Limb (tissue), 2 donors: ENCODE measurements around the gene FEM1B.
"Not testable (repeated sequence)": the region's sequence is repeated elsewhere in the genome, so short reads cannot be mapped to it uniquely, and the experiment has no call there.

Experiments
- DNase-seq, 2 donors: peaks; one replicate each; pipeline ENCODE4 v3.0.0-alpha.2; 2016; ENCODE audit errors: extremely low spot score in 2 of 2

Gene FEM1B

DNA sequence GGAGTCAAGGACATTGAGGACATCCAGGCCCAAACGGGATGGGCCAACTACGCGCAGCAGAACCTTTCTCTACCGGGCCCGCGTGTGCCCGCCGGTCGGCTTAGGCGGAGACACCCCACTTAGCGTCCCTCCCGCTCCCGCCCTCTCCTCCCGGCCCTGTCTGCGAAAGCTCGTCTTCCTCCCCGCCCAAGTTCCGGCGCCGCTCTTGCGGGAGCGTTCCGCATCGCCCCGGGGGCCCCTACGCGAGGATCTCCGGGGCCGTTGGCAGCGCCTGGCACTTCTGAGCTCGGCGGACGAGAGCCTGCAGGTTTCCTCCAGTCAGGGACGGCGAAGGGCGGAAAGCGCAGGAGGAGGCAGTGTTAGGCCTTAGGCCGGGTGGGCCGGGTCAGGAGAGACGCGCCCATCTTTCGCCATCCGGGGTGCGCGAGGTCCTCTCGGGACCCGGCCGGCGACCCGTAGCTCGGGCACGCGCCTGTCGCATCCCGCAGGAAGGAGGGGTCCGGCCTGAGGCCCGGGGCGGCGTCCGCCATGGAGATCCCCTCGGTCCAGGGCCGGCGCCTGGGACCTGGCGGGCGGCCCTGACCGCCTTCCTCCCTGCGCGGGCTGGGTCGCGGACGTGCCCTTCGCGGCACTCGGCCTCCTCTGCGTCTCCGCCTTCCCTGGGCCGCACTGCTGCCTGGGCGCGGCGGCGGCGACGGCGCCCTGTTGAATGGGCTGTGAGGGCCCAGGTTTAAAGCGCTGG lies at the start of gene FEM1B:
Gene FEM1B (plus strand): TSS at position 143 of the 742 bp plus-strand sequence. CDS start 673 bp downstream, outside the sequence.
- peak; percentile 91 to 95 for DNase-seq

DNA sequence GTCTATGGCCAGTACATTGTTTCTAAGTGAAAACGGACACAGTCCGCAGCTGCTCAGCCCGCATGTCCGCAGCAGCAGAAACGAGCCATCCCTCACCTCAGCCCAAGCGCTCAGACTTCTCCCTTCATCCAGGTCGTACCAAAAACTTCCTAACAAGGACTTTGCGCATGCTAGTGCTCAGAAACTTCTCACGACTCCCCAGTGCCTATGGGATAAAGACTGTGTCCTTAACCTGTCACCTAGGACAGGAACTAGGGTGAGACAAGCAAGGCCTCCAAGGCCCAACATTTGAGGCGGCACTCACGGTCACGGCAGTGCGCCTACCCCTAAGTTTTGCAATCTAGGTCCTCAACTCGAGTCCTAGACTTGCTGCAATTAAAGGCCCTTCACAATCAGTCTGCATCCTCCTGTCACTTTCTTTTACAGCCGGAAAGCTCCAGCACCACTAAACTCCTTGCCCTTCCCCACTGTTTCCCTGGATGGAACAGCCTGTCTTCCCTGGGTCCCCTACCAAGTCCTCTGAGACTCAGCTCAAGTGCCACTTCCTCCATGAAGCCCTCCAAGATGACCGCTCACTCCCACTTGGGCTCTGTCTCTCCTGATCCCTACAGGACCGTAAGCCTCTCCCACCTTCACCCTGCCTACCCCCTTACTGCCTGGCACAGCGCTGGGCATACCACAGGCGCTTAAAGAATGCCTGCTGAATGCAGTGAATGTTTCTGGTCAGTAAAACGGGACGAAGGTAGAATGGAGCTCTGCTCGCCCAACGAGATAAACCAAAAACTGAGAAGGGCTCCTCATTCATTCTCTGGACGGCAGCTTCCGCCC lies 49.2 kb upstream of the FEM1B start:
- DNase-seq = no peak

DNA sequence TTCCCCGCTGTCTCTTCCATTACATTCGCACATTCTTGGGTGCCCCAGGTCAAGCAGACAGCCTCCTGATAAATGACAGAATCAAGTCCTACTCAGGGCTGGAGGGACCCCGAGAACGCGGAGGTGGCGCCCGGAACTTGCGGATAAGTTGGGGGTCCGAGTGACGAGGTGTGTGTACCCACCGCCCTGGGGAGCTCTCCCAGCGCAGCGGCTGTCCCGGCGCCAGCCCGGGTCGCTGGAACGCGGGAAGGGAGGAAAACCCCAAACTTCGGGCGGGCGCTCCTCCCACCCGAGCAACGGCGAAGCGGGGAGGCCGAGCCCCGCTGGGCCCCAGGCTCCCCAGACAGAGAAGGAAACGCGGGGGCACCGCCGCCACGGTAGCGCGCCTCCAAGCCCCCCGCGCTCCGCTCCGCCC lies 48.6 kb upstream of the FEM1B start:
- no peak for DNase-seq

DNA sequence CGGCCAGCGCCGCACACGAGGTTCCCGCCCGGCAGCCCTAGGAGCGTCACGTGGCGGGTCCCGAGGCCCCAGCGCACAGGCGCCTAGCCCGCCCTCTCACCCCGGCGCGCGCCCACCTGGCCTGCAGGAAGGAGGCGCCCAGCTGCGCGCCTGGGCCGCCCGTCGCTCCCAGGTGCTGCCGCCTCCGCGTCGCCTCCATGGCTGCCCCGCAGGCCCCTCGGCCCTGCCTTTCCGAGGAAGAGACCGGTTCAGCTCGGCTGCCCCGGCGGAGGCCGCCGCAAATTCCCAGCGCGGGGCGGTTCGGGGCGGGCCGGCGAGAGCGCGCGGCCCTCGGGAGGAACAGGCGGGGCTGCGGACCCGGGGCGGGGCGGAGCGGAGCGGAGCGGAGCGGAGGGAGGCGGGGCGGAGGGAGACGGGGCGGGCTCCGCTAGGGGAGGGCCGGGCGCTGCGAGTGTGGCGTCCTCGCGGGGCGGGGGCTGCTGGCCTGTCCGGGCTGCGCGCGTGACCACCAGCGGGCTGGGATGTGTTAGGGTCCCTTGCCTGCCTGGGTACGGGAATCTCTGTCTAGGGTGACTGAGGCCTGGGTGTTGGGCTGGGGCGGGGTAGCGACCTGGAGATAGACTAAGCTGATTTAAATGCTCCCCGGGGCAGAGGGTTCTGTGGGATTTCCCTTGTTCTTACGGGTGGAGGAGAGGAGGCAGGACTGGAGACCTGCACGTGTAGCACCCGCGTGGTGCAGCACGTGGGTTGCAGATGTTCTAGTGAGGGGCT lies 48.0 kb upstream of the FEM1B start, which contains the start of gene CLN6:
Gene CLN6 (minus strand): TSS at position 343 of the 771 bp plus-strand sequence. CDS start 144 bp downstream, at position 199.
- peak; percentile 70 to 92 for DNase-seq

DNA sequence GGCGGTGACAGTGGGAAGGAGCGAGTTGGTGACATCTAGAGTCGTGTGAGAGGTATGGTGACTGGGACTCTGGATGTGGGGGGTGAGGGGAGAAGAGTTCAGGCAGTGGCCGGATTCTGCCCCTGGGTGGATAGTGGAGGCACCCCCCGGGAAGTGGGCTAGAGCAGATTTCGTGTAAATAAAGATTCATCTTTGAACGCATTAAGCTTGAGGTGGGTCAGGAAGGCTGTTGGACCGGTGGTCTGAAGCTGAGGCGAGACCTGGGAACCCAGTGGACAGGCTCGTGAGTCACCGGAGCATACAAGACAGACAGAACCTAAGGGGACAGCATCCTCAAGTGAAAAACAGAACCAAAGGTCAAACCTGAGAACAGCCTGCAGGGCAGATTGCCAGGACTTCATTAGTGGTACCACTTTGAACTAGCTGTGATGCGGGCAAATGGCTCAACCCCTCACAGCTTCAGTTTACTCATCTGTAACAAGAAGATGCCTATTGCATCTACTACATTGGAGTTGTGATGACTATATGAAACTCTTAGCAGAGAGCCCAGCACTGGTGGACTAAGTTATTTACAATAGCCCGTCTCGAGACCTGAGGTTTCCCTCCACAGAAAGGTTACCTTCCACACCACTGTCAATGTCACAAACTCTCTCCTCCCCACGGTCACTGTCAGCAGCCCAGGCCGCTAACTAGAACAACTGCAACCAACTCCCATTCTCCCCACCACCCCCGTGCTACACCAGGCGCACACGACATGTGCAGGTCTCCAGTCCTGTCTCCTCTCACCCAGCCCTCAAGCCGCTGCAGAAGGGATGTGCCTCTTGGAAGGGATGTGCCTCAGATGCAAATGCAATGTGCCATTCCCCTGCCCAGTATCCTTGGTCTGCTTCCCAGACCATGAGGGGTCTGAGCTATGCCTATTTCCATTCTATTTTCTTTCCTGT lies 47.1 kb upstream of the FEM1B start:
- peak in 1 of 2 donors; percentile 32 for DNase-seq

DNA sequence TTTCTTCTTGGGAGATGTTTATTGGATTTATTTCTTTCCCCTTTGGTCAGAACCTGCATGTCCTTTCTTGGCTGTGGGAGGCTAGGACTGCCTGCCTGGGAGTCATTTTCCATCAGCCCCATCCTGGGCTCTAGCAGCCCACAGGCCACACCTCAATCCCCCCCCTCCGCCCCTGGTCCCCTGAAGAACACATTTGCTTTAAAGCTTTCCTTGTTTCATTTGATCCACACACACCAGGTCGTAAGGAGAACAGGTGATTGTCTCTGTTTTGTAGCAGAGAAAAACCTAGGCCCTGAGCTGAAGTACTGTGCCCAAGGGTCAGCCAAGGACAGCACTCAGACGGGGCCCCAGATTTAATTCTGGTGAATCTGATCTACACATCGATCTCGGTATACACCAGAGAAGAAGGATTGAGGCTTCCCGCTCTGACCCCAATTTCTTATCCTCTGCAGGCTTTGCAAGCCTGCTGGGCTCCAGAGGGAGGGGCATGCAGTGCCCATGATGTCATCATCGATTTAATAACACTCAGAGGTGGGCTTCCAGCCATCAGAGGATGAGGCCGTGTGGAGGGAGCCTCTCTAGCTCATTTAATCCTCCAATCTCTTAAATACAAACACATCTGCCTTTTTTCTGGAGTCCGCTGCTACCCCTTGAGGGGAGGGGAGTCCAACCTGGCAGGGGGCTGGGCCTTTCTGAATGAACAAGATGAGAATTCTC lies 46.3 kb upstream of the FEM1B start:
- no peak for DNase-seq

DNA sequence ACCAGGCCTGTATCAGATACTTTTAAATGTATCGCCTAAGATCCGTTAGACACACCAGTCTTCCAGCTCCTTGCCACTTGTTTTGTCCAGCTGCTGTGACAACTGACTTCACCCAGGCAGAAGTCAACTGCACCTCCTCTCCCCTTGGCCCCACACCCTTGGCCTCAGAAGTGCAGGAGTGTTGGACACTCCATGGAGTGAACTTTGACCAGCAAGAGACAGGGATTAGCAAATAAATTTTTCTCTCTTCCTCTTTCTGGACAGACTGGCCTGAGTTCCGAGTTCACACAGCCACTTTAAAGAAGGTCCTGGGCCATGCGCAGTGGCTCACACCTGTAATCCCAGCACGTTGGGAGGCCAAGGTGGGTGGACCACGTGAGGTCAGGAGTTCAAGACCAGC lies 45.1 kb upstream of the FEM1B start:
- DNase-seq = no peak

DNA sequence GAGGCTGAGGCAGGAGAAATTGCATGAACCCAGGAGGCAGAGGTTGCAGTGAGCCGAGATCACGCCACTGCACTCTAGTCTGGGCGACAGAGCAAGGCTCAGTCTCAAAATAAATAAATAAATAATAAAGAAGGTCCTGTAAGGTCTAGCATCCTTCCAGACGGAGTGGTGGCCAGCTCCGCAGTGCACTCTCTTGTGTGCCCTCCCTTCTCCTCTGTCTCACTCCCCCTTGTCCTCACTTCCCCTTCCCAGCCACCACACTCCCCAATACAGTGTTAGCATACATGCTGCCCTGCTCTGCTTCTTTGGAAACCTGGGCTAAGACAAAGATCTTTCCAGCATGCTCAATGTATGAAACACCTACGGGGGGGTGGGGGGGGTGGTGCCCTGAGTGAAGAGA lies 44.6 kb upstream of the FEM1B start:
- DNase-seq = no peak

DNA sequence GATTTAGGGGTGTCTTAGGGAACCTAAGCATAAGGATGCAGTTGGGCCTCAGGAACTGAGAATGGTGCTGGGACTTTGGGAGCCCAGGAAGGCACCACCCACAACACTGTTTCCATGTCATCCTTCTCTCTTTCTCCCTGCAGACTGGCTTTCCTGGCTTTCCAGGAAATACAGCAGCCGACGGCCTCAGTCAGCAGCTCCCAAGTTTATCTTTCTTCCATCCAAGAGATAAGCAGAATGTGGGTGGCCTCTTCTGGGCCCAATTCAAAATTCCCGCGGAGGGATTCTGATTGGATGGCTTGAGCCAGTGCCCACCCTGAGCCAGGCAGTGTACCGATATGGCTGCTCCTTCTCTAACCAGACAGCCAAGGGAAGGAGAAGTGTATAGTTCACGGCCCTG lies 43.5 kb upstream of the FEM1B start:
- no peak for DNase-seq

DNA sequence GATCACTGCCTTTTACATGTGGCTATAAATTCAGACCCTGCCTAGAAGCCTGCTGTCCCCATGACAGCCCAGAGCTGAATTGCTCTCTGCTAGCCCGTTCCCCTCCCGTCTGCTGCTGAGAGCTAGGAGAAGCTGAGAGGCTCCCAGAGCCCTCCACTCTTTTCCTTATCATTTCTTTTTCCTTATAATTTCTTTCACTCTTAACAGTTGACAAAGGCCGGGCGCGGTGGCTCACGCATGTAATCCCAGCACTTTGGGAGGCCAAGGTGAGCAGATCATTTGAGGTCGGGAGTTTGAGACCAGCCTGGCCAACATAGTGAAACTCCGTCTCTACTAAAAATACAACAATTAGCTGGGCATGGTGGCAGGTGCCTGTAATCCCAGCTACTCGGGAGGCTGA lies 43.0 kb upstream of the FEM1B start:
- DNase-seq = not testable (repeated sequence)

DNA sequence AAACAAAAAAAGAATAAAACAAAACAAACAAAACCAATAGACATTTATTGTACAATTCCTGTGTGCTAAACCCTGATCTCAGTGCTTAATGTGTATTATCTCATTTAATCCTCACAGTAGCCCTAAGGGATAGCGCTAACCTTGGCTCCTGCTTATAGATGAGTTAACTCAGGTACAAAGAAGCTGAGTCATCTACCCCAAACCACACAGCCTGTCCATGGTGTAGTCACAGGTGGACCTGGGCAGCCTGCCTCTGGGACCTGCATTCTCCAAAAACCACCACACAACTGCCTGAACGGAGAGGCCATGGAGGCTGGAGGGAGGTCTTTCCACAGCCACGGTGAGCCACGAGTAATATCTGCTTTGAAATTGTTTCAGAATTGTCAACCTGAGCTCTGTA lies 42.5 kb upstream of the FEM1B start:
- DNase-seq = no peak

DNA sequence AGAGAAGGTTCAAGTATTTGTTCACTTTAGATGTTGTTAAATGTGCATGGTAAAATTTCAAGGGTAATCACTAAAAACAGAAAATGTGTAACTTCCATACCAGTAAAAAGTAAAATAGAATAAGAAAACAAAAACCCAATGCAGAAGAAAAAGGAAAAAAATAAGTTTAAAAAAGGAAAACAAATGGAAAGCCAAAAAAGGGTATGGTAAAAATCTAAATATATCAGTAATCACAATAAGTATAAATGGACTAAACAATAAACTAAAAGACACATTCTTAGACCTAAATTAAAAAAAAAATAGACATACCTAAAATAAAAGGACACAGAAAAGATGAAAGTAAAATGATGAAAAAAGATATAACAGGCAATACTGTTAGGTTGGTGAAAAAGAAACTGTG lies 38.5 kb upstream of the FEM1B start:
- DNase-seq = no peak

DNA sequence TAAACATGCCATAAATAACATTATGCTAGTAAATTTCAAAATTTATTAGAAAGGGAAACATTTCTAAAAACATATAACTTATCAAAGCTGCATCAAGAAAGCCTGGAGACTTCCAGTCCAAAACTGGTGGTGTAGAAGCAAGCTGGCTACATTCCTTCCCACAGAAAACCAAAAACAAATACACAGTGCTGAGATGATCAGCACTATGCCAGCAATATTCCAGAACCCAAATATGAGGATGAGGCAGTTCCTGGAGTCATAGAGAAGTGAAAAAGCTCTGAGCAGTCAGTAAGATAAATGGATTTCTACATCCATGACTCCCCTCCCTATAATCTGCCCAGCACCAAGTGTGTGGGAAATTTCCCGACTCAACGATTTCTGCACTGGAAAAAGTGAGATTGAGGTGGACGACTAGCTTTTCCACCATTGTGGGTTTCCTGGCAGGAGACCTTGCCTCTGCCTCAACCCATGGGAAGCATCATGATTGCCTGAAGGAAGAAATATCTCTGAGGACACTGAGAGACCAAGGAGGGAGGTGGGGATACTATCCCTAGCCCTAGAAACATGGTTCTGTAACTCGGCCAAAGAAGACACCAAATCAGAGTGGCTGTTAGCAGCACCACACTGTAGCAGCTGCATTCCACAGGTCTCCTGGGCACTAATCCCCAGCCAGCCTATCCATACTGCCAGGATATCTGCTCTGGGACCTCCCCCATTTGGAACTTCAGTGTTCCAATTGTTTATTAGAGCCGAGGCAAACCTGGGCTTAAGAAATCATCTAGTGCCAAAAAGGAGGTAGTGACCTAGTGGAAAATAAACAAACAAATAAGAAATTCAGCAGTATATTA lies 36.2 kb upstream of the FEM1B start:
- DNase-seq = no peak

DNA sequence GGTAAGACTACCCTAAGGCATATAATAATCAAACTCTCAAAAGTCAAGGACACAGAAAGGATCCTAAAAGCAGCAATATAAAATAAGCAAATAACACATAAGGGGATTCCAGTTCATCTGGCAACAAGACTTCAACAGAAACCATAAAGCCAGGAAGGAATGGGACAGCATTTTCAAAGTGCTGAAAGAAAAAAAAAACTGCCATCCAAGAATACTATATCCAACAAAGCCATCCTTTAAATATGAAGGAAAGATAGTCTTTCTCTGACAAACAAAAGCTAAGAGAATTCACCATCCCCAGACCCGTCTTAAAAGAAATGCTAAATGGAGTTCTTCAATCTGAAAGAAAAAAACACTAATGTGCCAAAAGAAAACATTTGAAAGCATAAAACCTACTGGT lies 33.3 kb upstream of the FEM1B start:
- no peak for DNase-seq

DNA sequence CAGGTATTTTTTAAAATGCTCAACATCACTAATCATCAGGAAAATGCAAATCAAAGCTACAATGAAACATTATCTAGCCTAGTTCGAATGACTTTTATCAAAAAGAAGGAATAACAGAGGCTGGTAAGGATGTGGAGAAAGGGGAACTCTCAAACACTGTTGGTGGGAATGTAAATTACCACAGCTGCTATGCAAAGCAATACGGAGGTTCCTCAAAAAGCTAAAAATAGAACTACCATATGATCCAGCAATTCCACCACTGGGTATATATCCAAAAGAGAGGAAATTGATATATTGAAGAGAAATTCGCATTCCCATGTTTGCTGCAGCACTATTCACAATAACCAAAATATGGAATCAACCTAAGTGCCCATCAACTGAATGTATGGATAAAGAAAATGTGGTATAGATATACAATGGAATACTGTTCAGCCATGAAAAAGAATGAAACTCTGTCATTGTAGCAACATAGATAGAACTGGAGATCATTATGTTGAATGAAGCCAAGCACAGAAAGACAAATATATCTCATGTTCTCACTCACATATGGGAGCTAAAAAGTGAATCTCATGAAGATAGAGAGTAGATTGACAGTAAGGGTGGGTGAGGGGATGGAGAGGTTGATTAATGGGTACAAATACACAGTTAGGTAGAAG lies 28.4 kb upstream of the FEM1B start:
- no peak for DNase-seq

DNA sequence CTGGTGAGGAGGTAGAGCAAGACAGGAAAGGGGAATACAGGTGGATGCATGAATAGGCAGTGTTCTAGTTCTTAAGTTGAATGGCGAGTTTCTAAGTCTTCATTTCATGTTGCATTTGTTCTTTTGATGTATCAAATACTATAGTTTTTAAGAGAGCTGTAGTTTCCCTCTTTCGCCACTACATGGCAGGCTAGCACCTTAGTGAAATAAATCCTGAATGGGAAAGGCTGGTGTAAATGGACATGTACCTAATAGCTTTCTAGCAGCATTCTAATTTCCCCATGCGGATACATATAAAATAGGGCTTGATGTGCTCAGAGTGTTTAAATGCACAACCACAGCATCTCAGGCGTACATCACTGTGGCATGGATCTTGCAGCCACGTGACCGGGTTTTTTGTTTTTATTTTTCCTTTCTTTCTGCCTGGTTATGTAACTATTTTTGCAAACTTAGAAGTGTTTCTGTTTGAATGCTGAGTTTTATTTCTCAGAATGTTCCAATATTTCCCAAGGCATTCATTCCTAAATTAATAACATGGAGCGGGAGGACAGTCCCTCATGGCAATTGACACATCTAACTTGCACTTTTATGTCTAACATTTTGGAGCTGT lies 24.5 kb upstream of the FEM1B start:
- peak; percentile 43 to 81 for DNase-seq

DNA sequence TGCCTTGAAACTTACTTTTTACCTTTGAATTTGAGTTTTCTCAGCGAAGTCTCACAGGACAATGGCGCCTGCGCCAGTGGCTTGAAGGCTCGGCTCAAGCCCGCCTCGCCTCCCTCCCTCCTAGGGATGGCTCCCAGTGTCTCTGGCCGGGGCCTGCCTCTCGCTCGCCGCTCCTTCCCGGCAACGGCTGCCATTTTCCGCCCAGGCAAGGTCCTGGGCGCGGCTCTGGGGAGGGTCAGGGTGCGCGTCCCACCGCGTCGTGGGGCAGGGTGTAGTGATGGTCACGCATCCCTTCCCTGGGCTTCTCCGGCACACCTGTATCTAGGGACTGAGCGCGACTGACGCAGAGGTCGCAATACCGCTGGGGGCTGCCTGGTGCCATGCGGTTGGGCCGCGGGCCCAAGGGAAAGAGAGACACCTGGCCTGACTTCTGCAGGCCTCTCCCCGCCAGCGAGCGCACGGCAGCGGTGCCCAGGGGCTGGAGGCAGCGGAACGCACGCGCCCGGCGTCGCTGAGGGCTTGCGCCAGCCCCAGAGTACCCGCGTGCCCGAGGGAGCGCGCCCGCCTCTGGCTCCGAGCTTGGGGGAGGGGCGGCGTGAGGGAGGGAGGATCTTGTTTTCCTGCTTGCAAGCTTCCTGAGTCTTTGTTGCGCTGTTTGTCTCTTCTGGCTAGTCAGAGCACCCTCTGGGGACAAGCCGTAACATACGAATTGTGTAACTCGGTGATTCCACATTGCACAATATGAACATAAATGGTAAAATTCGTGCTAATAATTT lies 20.7 kb upstream of the FEM1B start:
- DNase-seq = peak; percentile 65 to 90
